Liver (tissue), 9 donors: ENCODE measurements around the gene NRM. TPM values are rescaled to one million over a fixed set of nuclear protein-coding genes. Genes with fewer than 3 reads are reported as not detected.

ENCODE experiments used
- DNase-seq: peaks from one replicate; pipeline ENCODE4 v3.0.0-alpha.2; 2017; ENCODE audit warnings: low spot score
- H3K27ac ChIP-seq, 2 donors: one replicate each; pipeline ENCODE4 v1.7.0; 2013; ENCODE audit warnings: inconsistent platforms in 2 of 2, low read length in 2 of 2, control low read depth in 1 of 2, low read depth in 1 of 2, mild to moderate bottlenecking in 1 of 2
- H3K27me3 ChIP-seq, 4 donors: one replicate each; pipeline versions ENCODE4 v1.6.1 to v1.7.0; 2013; ENCODE audit warnings: low read length in 3 of 4, inconsistent platforms in 1 of 4, mild to moderate bottlenecking in 1 of 4, moderate library complexity in 1 of 4; ENCODE audit not compliant: control insufficient read depth in 4 of 4, insufficient read depth in 4 of 4
- H3K36me3 ChIP-seq, 4 donors: one replicate each; pipeline versions ENCODE4 v1.6.1 to v1.7.0; 2013; ENCODE audit warnings: low read length in 3 of 4, mild to moderate bottlenecking in 3 of 4, low read depth in 1 of 4, moderate library complexity in 1 of 4; ENCODE audit not compliant: control insufficient read depth in 4 of 4, insufficient read depth in 3 of 4
- H3K4me1 ChIP-seq, 4 donors: one replicate each; pipeline versions ENCODE4 v1.6.1 to v1.7.0; 2013; ENCODE audit warnings: low read length in 3 of 4, mild to moderate bottlenecking in 3 of 4, moderate library complexity in 1 of 4; ENCODE audit not compliant: control insufficient read depth in 4 of 4, insufficient read depth in 4 of 4
- H3K4me3 ChIP-seq, 3 donors: one replicate each; pipeline versions ENCODE4 v1.6.1 to v1.7.0; 2013; ENCODE audit warnings: low read length in 3 of 3, control low read depth in 1 of 3, low read depth in 1 of 3, mild to moderate bottlenecking in 1 of 3
- H3K9ac ChIP-seq, 2 donors: one replicate each; pipeline ENCODE4 v1.7.0; 2013; ENCODE audit warnings: low read length in 2 of 2, mild to moderate bottlenecking in 2 of 2, moderate library complexity in 2 of 2, control low read depth in 1 of 2, low read depth in 1 of 2
- H3K9me3 ChIP-seq, 4 donors: one replicate each; pipeline versions ENCODE4 v1.6.1 to v1.7.0; 2013; ENCODE audit warnings: low read length in 3 of 4; ENCODE audit not compliant: control insufficient read depth in 4 of 4
- CTCF ChIP-seq: fragments of 150-350 bp; IDR thresholded peaks from 2 replicates; pipeline ENCODE4 v1.5.1; 2017; ENCODE audit warnings: improper control_type of control experiment, low read depth, low read length; ENCODE audit not compliant: missing input control
- EGR1 ChIP-seq, 2 donors: IDR thresholded peaks; 2 replicates each; pipeline ENCODE4 v1.6.1; 2016 to 2018; ENCODE audit warnings: antibody characterized with exemption in 2 of 2, low read depth in 2 of 2
- FOXA1 ChIP-seq: IDR thresholded peaks from 2 replicates; pipeline ENCODE4 v1.6.1; 2016; ENCODE audit warnings: antibody characterized with exemption
- FOXA2 ChIP-seq: IDR thresholded peaks from 2 replicates; pipeline ENCODE4 v1.6.1; 2016; ENCODE audit warnings: antibody characterized with exemption
- GABPA ChIP-seq, 2 donors: IDR thresholded peaks in 1 of 2; conservative IDR thresholded peaks in 1 of 2; 2 replicates each; pipeline ENCODE4 v1.6.1; 2016; ENCODE audit warnings: antibody characterized with exemption in 2 of 2, mild to moderate bottlenecking in 1 of 2, moderate library complexity in 1 of 2
- HNF4A ChIP-seq, 2 donors: conservative IDR thresholded peaks; 2 replicates each; pipeline ENCODE4 v1.6.1; 2016; ENCODE audit warnings: antibody characterized with exemption in 2 of 2, mild to moderate bottlenecking in 2 of 2
- HNF4G ChIP-seq: IDR thresholded peaks from 2 replicates; pipeline ENCODE4 v1.6.1; 2016; ENCODE audit warnings: antibody characterized with exemption
- JUND ChIP-seq, 2 donors: IDR thresholded peaks; 2 replicates each; pipeline ENCODE4 v1.6.1; 2016; ENCODE audit warnings: antibody characterized with exemption in 2 of 2
- MAX ChIP-seq: IDR thresholded peaks from 2 replicates; pipeline ENCODE4 v1.6.1; 2016; ENCODE audit warnings: antibody characterized with exemption
- NR2F2 ChIP-seq: IDR thresholded peaks from 2 replicates; pipeline ENCODE4 v1.6.1; 2016; ENCODE audit warnings: antibody characterized with exemption
- RAD21 ChIP-seq, 2 donors: IDR thresholded peaks; 2 replicates each; pipeline ENCODE4 v1.6.1; 2016; ENCODE audit warnings: antibody characterized with exemption in 2 of 2, mild to moderate bottlenecking in 2 of 2
- RXRA ChIP-seq, 2 donors: IDR thresholded peaks; 2 replicates each; pipeline ENCODE4 v1.6.1; 2017 to 2018; ENCODE audit warnings: antibody characterized with exemption in 2 of 2, mild to moderate bottlenecking in 1 of 2
- SP1 ChIP-seq: IDR thresholded peaks from 2 replicates; pipeline ENCODE4 v1.6.1; 2018; ENCODE audit warnings: antibody characterized with exemption, mild to moderate bottlenecking
- TAF1 ChIP-seq: conservative IDR thresholded peaks from 2 replicates; pipeline ENCODE4 v1.6.1; 2016; ENCODE audit warnings: antibody characterized with exemption, mild to moderate bottlenecking
- YY1 ChIP-seq: IDR thresholded peaks from 2 replicates; pipeline ENCODE4 v1.6.1; 2016; ENCODE audit warnings: antibody characterized with exemption, mild to moderate bottlenecking
- WGBS: extraction: QIAGEN DNeasy Blood & Tissue Kit; methylation state at CpG from one replicate; pipeline ENCODE4 v1.1.7; 2013; 5-methylcytosine and 5-hydroxymethylcytosine counted together
- polyA plus RNA-seq, 2 donors: library from polyadenylated mRNA; stranded (reverse) in 1 of 2; unstranded in 1 of 2; fragments of 200-250 nt in 1 of 2; fragments of >200 nt in 1 of 2; fragmentation: Nextera tagmentation in 1 of 2; extraction: Ambion mirVana in 1 of 2; gene quantifications; one replicate each; pipeline versions ENCODE4 v1.2.1 to v1.2.3, GENCODE V29; 2013 to 2015
- total RNA-seq, 2 donors: library from RNA; depleted of rRNA; stranded (reverse); fragments of >200 nt; gene quantifications; one replicate each; pipeline ENCODE4 v1.2.3, GENCODE V29; 2014
- TF ChIP-seq, protein P1 (sequence below): IDR thresholded peaks from 2 replicates; pipeline ENCODE4 v1.6.1; 2016; ENCODE audit warnings: antibody characterized with exemption
- TF ChIP-seq, protein P2 (sequence below): IDR thresholded peaks from 2 replicates; pipeline ENCODE4 v1.6.1; 2016; ENCODE audit warnings: antibody characterized with exemption
- TF ChIP-seq, protein P3 (sequence below): IDR thresholded peaks from 2 replicates; pipeline ENCODE4 v1.6.1; 2016; ENCODE audit warnings: antibody characterized with exemption, mild to moderate bottlenecking
- donor health status: healthy.
- donor health status: healthy.
- donor health status: healthy.
- donor health status: healthy.
- donor health status: healthy.

The NRM gene
- total and polyA plus RNA-seq, 4 donors: 0.59 to 3.3 (median 2.4) TPM

DNA sequence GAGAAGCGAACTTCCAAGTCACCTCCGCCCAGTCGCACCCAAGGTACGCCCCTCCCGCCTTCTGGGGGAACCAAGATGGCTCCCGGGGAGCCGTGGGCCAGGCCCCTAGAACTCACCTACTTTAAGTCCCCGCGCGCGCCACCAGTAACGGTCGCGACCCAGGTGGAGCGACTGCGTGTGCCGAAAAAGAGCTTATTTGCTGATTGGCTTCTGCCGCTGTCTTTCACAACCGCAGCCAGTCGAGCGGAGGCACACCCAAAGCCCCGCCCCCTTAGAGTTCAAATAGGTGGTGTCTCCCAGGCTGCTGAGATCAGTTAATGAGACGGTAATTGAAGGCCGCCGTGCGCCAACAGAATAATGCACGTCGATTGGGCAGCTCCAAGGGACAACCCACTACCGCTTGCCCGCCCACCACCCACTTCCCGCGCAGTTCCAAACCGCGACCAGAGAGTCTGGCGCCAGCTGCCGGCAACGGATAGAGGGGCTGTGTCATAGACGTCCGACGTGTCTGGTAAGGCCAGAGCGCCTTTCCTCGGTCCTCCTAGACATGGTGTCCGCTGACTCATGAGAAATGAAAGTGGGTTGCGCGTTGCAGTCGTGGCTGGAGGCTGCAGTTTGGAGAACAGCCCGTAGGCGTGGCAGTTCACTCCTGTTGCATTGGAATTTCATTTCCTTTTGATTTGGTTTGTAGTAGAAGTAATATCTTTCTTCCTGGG, 26.5 kb upstream of the NRM start, which contains the start of gene MDC1:
TSS of gene MDC1 (minus strand) at position 153 of the 716 bp plus-strand sequence. CDS start 2,106 bp downstream, outside the sequence.
- Histone ChIP-seq H3K27ac (peak within 1 kb of the TSS; percentile 78 to 90), H3K36me3 (peaks cover 2 to 19% (median 18%) of the 10 kb centered on the region in 4 donors), H3K9me3 (no peaks in the 10 kb centered on the region), H3K9ac (peak within 1 kb of the TSS; percentile 62 to 68), H3K4me1 (peaks cover 4 to 22% (median 18%) of the 10 kb centered on the region in 4 donors), H3K4me3 (peak within 1 kb of the TSS; percentile 65 to 75 (median 67)), H3K27me3 (no peaks in the 10 kb centered on the region)
- under 1% methylated on average over 48 of the region's 48 CpGs for WGBS
- TF ChIP-seq NR2F2 (peak; percentile 81), GABPA (IDR thresholded peaks at IDR 0.05 in 1 of 2, conservative IDR thresholded peaks at IDR 0.05 in 1 of 2) (peak; percentile 37 to 80), HNF4G (peak; percentile 22), CTCF (peak; percentile 59), MAX (peak; percentile 87), TAF1 (peak; percentile 94), YY1 (peak; percentile 98), FOXA2 (peak; percentile 57), RXRA (IDR thresholded peaks at IDR 0.05) (peak; percentile 75 to 84), HNF4A (conservative IDR thresholded peaks at IDR 0.05) (peak; percentile 33 to 60), RAD21 (IDR thresholded peaks at IDR 0.05) (peak; percentile 47 to 68), EGR1 (IDR thresholded peaks at IDR 0.05; ENCODE audit: low read depth in 2 of 2) (peak in 1 of 2 donors; percentile 76), SP1 (peak; percentile 96), JUND (IDR thresholded peaks at IDR 0.05) (peak; percentile 87 to 89), FOXA1 (peak; percentile 73)
- TF ChIP-seq, protein P1, sequence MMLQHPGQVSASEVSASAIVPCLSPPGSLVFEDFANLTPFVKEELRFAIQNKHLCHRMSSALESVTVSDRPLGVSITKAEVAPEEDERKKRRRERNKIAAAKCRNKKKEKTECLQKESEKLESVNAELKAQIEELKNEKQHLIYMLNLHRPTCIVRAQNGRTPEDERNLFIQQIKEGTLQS: peak; percentile 77
- TF ChIP-seq, protein P2, sequence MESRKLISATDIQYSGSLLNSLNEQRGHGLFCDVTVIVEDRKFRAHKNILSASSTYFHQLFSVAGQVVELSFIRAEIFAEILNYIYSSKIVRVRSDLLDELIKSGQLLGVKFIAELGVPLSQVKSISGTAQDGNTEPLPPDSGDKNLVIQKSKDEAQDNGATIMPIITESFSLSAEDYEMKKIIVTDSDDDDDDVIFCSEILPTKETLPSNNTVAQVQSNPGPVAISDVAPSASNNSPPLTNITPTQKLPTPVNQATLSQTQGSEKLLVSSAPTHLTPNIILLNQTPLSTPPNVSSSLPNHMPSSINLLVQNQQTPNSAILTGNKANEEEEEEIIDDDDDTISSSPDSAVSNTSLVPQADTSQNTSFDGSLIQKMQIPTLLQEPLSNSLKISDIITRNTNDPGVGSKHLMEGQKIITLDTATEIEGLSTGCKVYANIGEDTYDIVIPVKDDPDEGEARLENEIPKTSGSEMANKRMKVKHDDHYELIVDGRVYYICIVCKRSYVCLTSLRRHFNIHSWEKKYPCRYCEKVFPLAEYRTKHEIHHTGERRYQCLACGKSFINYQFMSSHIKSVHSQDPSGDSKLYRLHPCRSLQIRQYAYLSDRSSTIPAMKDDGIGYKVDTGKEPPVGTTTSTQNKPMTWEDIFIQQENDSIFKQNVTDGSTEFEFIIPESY: peak; percentile 97
- TF ChIP-seq, protein P3, sequence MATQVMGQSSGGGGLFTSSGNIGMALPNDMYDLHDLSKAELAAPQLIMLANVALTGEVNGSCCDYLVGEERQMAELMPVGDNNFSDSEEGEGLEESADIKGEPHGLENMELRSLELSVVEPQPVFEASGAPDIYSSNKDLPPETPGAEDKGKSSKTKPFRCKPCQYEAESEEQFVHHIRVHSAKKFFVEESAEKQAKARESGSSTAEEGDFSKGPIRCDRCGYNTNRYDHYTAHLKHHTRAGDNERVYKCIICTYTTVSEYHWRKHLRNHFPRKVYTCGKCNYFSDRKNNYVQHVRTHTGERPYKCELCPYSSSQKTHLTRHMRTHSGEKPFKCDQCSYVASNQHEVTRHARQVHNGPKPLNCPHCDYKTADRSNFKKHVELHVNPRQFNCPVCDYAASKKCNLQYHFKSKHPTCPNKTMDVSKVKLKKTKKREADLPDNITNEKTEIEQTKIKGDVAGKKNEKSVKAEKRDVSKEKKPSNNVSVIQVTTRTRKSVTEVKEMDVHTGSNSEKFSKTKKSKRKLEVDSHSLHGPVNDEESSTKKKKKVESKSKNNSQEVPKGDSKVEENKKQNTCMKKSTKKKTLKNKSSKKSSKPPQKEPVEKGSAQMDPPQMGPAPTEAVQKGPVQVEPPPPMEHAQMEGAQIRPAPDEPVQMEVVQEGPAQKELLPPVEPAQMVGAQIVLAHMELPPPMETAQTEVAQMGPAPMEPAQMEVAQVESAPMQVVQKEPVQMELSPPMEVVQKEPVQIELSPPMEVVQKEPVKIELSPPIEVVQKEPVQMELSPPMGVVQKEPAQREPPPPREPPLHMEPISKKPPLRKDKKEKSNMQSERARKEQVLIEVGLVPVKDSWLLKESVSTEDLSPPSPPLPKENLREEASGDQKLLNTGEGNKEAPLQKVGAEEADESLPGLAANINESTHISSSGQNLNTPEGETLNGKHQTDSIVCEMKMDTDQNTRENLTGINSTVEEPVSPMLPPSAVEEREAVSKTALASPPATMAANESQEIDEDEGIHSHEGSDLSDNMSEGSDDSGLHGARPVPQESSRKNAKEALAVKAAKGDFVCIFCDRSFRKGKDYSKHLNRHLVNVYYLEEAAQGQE: peak; percentile 94
- peak; percentile 97 for DNase-seq
